Peyer's patch (tissue), 4 donors: ENCODE results near the gene ENDOD1. TPM values are rescaled to one million over a fixed set of nuclear protein-coding genes. Genes with fewer than 3 reads are reported as not detected.

ENCODE experiments used
- DNase-seq, 3 donors: peaks; one replicate each; pipeline ENCODE4 v3.0.0-alpha.2; 2017 to 2019
- H3K27ac ChIP-seq, 4 donors: fragments of 200-600 bp; sonication (generic); one replicate each; pipeline ENCODE4 v1.5.1; 2016 to 2019
- H3K27me3 ChIP-seq, 2 donors: fragments of 200-600 bp; sonication (generic); one replicate each; pipeline ENCODE4 v1.5.1; 2019
- H3K36me3 ChIP-seq, 3 donors: fragments of 200-600 bp; sonication (generic); one replicate each; pipeline ENCODE4 v1.5.1; 2016 to 2019
- H3K4me1 ChIP-seq, 4 donors: fragments of 200-600 bp; sonication (generic); one replicate each; pipeline ENCODE4 v1.5.1; 2016 to 2019
- H3K4me3 ChIP-seq, 4 donors: fragments of 200-600 bp; sonication (generic); 1 replicate in 3 of 4; 2 replicates in 1 of 4; pipeline ENCODE4 v1.5.1; 2016 to 2019; ENCODE audit warnings: mild to moderate bottlenecking in 1 of 4
- H3K9me3 ChIP-seq, 4 donors: fragments of 200-600 bp; sonication (generic); one replicate each; pipeline ENCODE4 v1.5.1; 2016 to 2019; ENCODE audit warnings: mild to moderate bottlenecking in 1 of 4
- POLR2A ChIP-seq, 2 donors: fragments of 450-650 bp; IDR thresholded peaks; one replicate each; pipeline ENCODE4 v1.5.1; 2017; ENCODE audit warnings: antibody characterized with exemption in 2 of 2, mild to moderate bottlenecking in 2 of 2, moderate library complexity in 2 of 2
- total RNA-seq, 4 donors: library from RNA; depleted of rRNA; stranded (reverse); fragments of >200 nt; gene quantifications; one replicate each; pipeline ENCODE4 v1.1.0, GENCODE V29; 2016
- TF ChIP-seq, protein P1 (sequence below), 6 experiments: fragments of 450-650 bp in 4 of 6; fragments of 200-600 bp in 2 of 6; sonication (generic) in 1 of 6; IDR thresholded peaks; one replicate each; pipeline ENCODE4 v1.5.1; 2017 to 2019; ENCODE audit warnings: antibody characterized with exemption in 6 of 6, mild to moderate bottlenecking in 3 of 6, moderate library complexity in 1 of 6

ENDOD1 gene
- total RNA-seq, 4 donors from 2014 or later: 11.6 to 41.0 (median 39.2) TPM

DNA sequence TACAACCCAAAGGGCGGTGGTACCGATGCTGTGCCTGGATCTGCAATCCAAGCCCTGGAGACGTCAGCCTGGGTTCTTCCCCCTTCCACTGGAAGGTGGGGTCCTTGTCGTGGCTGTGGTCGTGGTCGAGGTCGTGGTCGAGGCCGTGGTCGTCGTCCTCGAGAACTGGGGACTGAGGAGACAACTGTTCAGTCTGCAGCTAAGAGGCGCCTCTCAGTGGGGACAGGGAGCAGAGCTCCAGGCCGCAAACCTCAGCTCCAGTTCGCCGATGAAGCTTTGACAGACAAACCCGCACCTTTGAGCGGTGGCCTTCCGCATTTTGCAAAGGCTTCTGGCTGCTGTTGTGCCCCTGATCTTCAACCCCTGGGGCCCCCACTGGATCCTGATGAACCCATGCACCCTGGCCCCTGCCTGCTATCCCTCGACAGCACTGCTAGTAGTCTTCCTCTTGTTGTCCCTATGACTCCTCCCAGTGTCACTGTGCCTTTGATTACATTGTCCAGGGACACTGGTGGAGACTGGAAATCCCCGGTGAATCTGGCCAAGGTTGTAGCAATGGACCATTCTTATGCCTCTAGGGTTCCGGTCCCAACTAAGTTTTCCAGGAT, 38.9 kb upstream of the ENDOD1 start:
- Histone ChIP-seq H3K4me1 (peaks cover 0 to 5% (median 0%) of the 10 kb centered on the region in 4 donors), H3K27me3 (no peaks in the 10 kb centered on the region), H3K27ac (no peak overlapping the region), H3K4me3 (no peak overlapping the region), H3K36me3 (no peaks in the 10 kb centered on the region), H3K9me3 (no peaks in the 10 kb centered on the region)
- TF ChIP-seq, protein P1, sequence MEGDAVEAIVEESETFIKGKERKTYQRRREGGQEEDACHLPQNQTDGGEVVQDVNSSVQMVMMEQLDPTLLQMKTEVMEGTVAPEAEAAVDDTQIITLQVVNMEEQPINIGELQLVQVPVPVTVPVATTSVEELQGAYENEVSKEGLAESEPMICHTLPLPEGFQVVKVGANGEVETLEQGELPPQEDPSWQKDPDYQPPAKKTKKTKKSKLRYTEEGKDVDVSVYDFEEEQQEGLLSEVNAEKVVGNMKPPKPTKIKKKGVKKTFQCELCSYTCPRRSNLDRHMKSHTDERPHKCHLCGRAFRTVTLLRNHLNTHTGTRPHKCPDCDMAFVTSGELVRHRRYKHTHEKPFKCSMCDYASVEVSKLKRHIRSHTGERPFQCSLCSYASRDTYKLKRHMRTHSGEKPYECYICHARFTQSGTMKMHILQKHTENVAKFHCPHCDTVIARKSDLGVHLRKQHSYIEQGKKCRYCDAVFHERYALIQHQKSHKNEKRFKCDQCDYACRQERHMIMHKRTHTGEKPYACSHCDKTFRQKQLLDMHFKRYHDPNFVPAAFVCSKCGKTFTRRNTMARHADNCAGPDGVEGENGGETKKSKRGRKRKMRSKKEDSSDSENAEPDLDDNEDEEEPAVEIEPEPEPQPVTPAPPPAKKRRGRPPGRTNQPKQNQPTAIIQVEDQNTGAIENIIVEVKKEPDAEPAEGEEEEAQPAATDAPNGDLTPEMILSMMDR (IDR thresholded peaks at IDR 0.05): no peak
- no peak for TF ChIP-seq POLR2A (IDR thresholded peaks at IDR 0.05)
- DNase-seq: no peak

DNA sequence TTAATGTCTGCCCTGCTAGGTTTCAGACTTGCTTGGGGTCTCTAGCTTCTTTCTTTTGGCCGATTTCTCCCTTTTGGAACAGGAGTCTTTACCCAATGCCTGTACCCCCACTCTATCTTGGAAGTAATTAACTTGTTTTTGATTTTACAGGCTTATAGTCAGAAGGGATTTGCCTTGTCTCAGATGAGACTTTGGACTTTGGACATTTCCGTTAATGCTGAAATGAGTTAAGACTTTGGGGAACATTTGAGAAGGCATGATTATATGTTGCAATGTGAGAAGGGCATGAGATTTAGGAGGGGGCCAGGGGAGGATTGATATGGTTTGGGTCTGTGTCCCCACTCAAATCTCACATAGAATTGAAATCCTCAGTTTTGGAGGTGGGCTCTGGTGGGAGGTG, 35.3 kb upstream of the ENDOD1 start:
- Histone ChIP-seq H3K27me3 (no peaks in the 10 kb centered on the region), H3K27ac (no peak overlapping the region), H3K9me3 (no peaks in the 10 kb centered on the region), H3K4me3 (no peak overlapping the region), H3K36me3 (no peaks in the 10 kb centered on the region), H3K4me1 (peaks cover 0 to 5% (median 0%) of the 10 kb centered on the region in 4 donors)
- no peak for DNase-seq
- TF ChIP-seq POLR2A (IDR thresholded peaks at IDR 0.05): no peak
- TF ChIP-seq, protein P1 (IDR thresholded peaks at IDR 0.05): no peak

DNA sequence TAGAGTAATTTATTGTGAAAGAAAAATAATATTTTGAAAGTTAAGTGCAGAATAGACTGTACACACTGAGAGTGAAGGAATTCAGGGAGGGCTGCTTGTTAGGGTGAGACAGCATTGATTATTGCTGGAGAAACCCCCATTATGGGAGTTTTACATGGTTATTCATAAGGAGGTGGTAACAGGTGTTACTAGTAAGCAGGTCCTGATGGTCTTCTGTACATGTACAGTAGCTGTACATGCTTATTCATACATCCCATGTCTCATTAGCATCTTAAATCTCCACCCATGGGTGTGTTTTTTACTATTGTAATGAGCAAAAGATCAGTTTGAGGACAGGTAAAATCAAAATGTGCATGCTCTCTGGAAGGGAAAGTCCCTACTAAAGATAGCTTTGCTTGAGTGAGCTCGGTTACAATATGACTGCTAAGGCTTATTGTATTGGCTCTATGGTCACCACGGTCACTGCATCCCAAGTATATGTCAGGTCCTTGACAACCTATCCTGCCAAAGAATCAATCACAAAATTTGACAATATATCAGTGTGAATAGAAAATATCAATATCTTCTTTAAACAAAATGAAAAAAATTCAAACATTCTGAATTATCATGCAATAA, 34.3 kb upstream of the ENDOD1 start:
- Histone ChIP-seq H3K36me3 (no peaks in the 10 kb centered on the region), H3K9me3 (no peaks in the 10 kb centered on the region), H3K27ac (no peak overlapping the region), H3K4me3 (no peak overlapping the region), H3K27me3 (no peaks in the 10 kb centered on the region), H3K4me1 (peaks cover 0 to 5% (median 0%) of the 10 kb centered on the region in 4 donors)
- TF ChIP-seq, protein P1 (IDR thresholded peaks at IDR 0.05): no peak
- TF ChIP-seq POLR2A (IDR thresholded peaks at IDR 0.05): no peak
- no peak for DNase-seq

DNA sequence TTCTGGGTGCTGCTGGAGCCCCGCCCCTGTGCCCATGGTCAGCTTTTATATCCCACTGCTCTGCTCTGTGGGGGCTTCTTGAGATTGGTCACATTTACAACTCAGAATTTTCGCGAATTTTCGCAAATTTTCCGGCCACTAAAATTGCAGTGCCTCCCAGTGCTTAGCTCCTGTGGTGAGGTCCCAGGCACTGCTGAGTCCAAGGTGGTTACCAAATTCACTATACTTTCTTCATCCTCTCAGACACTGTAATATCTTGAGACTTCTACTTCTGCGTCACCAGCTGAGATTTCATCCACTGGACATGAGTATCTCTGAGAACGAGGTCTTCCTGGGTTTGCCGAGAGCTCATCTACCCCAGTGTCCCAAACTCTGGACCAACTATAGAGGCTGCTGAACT, 31.7 kb upstream of the ENDOD1 start:
- H3K4me3 ChIP-seq: no peak overlapping the region
- TF ChIP-seq, protein P1 (IDR thresholded peaks at IDR 0.05): no peak
- TF ChIP-seq POLR2A (IDR thresholded peaks at IDR 0.05): no peak
- H3K4me1 ChIP-seq: peaks cover 0 to 5% (median 0%) of the 10 kb centered on the region in 4 donors
- H3K27ac ChIP-seq: no peak overlapping the region
- H3K27me3 ChIP-seq: no peaks in the 10 kb centered on the region
- H3K36me3 ChIP-seq: no peaks in the 10 kb centered on the region
- DNase-seq: no peak
- H3K9me3 ChIP-seq: no peaks in the 10 kb centered on the region

DNA sequence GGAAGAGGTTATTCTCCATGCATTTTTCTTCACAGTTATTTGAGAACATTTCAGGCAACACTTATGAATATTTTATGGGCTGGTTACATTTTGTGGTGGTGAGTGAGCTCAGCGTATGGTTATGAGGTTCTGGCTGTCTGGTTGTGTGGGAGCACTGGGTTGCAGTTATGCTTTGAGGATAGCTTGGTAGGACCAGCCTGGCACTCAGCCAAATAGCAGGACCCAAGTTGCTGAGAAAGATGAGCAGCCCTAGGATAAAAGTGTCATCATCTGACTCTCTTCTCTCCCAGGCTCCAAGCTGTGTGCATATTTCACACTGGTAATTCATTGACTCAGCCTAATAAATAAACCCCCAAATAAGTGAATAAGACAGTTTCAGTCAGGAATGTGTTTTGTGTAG, 31.0 kb upstream of the ENDOD1 start:
- no peaks in the 10 kb centered on the region for H3K36me3 ChIP-seq
- peaks cover 0 to 5% (median 0%) of the 10 kb centered on the region in 4 donors for H3K4me1 ChIP-seq
- H3K9me3 ChIP-seq: no peaks in the 10 kb centered on the region
- no peak for TF ChIP-seq POLR2A (IDR thresholded peaks at IDR 0.05)
- TF ChIP-seq, protein P1 (IDR thresholded peaks at IDR 0.05): no peak
- H3K27ac ChIP-seq: no peak overlapping the region
- H3K27me3 ChIP-seq: no peaks in the 10 kb centered on the region
- DNase-seq: no peak
- no peak overlapping the region for H3K4me3 ChIP-seq
